CD4-positive, alpha-beta T cell treated with Interleukin-15 for 1 hour (primary cell): Measurements from ENCODE around the gene STAMBPL1.
"Not testable (repeated sequence)": the region's sequence is repeated elsewhere in the genome, so short reads cannot be mapped to it uniquely, and the experiment has no call there.

Experiments used
- DNase-seq: peaks from one replicate; pipeline ENCODE4 v3.0.0-alpha.2; 2020

The STAMBPL1 gene

DNA sequence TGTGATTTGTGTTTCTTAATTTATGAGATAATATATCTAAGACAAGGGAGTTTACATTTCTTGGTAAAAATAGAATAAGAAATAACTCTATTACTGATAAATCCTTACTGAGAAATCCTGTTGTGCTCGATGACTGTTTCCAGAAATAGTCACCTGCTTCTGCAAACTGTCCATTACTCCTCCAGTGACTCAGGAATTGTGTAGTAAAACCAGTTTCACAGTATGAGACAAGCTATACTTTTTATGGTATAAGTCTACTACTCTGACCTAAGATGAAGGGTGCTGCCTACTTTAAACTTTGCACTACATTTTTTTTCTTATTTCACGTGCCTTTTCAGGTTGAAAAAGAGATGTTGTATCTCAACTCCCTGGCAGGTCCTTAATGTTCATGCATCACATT, 21.6 kb upstream of the STAMBPL1 start:
- no peak for DNase-seq

GRCh38 chr10:88861036-88861435, 19.0 kb upstream of the STAMBPL1 start:
- DNase-seq: no peak

GRCh38 chr10:88865281-88865876, 14.7 kb upstream of the STAMBPL1 start:
- no peak for DNase-seq

GRCh38 chr10:88866454-88866853, 13.6 kb upstream of the STAMBPL1 start:
- no peak for DNase-seq

- no peak for DNase-seq
Observed at GRCh38 chr10:88870089-88870488, 10.0 kb upstream of the STAMBPL1 start.

DNA sequence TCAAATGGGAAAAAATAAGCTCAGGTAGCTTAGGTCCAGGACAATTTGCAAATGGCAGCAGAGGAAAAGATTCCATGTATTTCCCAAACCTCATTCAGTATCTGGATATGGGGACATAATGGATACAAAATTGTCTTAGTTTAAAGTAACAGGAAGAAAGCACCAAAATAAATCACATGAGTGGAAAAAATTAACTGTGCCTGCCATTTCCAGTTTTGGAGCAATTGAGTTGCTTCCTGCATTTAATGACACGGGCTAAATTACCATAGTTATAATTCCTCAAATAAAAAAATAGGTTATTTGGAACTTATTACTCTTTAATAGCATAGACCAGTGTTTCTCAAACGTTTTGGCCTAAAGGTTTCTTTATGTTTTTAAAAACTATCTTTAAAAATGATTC, 6.3 kb upstream of the STAMBPL1 start:
- no peak for DNase-seq

DNA sequence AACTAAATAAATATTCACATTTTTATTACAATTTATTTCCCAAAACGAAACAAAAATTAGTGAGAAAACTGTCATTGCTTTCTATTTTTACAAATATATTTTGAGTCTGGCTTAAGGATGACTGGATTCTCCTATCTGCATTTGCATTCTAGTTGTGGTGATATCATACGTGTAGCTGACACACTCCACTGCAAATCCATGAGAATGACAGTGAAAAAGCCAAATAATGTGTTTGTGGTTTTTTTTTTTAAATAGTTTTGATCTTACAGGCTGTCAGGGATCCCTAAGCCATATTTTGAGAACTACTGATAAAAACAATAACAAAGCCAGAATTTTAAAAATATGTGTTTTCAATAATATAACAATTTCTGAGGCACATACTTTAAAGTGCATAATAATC, 5.8 kb upstream of the STAMBPL1 start:
- no peak for DNase-seq

DNA sequence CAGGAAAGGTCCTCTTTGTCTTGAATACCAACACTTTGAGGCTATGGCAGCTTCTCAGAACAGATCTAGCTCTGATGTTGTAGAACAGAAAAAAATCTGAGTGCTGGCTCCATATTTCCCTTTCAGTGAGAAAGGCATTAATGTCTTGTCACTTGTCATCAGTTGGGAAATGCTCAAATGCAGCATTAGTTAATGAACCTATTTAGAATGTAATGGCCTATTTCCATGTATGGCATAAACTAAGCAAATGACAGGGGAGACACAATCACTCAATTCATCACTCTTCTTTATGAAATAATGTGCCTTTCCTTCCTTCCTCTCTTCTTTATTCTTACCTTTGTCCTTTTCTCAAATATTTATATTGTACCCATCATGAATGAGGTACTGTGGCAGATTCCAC, 5.0 kb upstream of the STAMBPL1 start:
- DNase-seq: no peak

- DNase-seq: no peak
Observed at GRCh38 chr10:88877298-88877697, 2.7 kb upstream of the STAMBPL1 start.

DNA sequence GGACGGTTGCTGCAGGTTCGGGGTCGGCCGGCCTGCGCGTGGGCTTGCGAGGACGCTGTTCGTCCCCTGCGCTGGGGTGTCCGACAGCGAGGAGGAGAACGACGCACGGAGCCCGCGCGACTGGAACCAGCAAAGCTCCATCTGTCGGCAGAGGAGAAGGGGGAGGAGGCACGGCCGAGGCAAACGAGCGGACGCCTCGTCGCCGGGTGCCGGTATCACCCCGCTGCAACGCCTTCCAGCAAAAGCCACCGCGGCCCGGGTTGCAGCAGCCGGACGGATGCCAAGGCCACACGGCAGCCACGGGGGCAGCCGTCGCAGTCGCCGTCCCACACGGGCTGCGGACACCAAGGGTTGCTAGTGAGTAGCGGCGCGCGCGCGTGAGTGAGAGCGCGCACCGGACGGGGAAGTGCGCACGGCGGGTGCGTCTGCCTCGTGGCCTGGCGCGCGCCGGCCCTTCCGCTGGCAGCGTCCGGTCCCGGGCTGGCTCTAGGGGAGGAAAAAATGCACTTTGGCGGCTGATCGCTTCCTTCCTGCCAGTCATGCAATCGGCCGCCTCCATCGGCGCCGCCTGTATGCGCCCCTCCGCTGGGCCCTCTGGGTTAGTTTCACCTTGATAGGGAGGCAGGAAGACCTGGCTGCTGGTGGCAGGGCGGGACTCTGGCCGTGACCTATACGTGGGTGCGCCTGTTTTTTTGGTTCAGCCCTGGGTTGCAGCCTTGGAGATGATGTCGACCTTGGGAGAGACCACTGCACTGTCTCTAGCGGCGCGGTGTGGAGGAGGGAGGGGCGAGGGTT, 434 bp downstream of the STAMBPL1 start:
- peak; percentile 66 for DNase-seq

DNA sequence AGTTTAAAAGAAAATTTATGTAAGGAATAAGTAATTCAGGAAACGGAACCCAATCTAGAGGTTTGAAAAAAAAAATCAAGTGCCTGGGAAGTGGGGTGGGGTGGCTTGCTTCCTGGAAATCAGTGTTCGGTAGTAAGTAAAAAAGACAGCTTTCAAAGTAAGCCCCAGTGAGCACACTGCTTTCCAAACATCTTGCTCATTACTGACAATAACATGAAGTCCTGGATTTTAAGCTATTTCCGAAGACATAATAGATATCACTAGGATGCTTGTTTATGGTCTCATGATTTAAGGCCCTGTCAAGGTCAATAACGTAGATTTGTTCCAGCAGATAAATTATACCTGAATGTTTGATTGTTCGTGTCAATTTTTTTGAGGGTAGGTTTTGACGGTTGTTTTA, 1.3 kb downstream of the STAMBPL1 start:
- no peak for DNase-seq

DNA sequence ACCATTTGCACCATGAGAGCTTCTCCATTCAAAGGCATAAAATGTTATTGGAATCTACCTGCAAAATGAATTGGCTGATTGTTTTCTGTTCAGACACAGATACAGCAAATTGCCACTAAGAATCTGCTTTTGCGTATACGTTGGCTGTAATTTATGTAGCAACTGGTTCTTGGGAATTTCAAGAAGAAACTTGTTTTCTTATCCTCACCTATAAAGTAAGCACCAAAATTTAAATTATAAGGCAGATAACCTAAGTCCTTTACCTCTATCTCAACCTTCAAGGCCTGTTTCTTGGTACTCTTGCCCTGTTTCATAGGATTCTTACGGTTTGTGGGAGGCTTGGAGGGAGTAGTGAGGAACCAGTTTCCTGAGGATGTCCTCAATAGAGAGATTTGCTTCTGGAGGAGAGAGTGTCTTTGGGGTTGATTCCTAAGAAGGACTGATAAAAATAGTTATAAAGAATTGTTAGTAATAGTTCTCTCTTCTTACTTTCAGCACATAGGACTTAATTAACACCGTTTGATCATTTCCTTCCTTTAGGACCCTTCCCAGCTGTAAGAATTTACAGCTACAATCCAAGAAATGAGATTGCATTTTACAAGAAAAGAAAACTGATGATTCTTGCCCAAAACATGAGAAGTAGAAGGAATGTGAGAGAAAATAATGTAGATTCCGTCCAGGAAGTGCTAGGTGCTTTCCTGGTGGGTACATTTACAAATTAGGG, 2.0 kb downstream of the STAMBPL1 start:
- DNase-seq: no peak

GRCh38 chr10:88882646-88883447, 2.8 kb downstream of the STAMBPL1 start:
- DNase-seq: not testable (repeated sequence)

GRCh38 chr10:88883448-88883809, 3.4 kb downstream of the STAMBPL1 start:
- DNase-seq: no peak

DNA sequence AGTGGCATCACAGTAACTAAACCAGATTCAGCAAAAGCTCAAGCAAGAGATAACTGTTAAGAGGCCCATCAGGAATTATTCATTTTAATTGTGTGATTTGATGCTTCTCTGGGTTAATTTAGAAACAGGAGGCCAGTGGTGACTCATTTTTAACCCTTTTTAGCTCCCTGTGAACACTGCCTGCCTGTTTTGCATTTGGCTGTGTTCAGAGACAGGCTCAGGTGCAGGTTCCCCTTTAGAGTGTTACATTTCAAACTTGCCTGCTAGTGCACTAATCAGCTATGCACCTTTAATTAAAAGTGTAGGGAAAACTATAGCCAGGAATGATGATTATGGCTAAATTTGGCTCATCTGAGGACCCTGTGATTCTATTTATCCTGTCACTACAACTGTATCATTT, 6.5 kb downstream of the STAMBPL1 start:
- no peak for DNase-seq

DNA sequence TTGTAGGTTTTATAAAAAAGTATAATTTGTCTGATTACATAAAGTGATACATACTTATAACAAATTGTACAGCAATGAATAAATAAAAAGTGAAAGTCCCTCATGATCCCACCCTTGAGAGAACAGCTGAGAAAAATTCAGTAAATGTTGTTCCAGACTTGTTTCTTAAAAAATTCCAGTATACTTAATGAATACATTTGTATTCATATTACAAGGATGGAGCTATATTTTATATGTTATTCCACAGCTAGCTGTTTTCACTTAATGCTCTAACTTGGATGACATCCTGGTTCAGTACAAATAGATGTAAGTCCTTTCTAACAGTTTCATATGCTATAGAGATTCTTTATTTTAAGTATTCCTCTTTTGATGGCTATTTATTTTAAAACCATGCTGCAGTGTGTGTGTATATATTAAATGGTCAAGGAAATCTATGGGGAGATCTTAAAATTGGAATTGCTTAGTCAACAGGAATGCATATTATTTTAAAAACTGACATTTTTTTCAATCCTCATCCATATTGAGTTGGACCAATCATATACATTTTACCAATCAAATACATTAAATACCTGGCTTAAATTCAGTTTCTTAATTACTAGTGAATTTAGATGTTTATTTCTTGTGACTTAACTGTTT, 8.9 kb downstream of the STAMBPL1 start:
- DNase-seq: no peak

DNA sequence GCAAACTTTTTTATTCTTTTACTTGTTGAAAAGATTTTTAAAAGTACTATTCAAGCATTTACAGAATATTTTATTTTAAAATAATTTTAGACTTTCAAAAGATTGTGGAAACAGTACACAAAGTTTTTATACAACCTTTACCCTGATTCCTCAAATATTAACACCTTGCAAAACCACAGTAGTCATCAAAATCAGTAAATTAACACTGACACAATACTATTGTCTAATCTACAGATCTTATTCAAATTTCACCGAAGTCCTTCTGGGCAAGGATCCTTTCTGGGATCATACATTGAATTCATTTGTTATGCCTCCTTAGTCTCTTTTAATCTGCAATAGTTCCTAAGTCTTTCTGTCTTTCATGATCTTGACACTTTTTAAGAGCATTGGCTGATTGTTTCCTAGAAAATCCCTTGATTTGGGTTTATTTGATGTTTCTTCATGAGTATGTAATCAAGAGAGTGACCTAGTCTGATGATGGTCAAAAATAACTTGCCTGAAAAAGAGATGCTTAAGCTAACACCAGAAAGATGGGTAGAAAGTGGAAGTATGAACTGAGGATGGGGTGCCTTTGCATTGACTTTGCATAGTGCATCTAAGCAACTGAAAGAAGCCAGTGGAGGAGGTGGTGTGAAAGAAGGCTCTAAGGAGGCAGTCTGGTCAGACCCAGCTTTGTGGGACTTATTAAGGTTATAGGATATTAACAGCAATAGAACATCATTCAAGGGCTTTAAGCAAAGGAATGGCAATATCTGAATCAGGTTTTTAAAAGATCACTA, 9.7 kb downstream of the STAMBPL1 start:
- DNase-seq: no peak

DNA sequence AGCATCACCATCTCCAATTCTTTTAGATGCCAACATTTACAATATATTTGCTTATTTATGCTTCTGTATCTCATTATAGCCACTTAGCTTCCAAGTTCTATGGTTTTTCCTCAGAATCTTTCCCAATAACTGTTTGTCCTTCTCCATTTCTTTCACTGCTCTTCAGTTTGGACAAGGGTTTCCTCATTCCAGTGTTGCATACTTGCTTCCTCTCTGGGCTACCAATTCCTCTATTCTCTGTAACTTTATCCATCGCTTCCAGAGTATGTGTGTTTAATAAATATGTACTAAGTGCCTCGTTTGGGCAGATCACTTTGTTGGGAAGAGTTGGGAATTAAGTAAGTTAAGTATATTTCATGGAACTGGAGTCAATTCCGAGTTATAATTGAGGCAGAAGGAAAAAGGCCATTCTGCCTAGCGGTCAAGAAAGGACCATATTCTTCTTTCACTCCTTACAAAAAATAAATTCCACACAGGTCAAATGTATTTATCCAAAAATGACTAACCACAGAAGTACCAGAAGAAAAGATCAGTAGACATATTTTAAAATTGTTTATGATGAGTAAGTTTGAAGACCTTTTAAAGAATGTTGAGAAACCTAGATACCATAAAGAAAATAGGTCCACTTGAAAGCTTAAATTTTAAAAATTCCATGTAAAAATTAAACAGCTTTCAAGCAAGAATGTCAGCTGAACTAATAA, 10.8 kb downstream of the STAMBPL1 start:
- no peak for DNase-seq

DNA sequence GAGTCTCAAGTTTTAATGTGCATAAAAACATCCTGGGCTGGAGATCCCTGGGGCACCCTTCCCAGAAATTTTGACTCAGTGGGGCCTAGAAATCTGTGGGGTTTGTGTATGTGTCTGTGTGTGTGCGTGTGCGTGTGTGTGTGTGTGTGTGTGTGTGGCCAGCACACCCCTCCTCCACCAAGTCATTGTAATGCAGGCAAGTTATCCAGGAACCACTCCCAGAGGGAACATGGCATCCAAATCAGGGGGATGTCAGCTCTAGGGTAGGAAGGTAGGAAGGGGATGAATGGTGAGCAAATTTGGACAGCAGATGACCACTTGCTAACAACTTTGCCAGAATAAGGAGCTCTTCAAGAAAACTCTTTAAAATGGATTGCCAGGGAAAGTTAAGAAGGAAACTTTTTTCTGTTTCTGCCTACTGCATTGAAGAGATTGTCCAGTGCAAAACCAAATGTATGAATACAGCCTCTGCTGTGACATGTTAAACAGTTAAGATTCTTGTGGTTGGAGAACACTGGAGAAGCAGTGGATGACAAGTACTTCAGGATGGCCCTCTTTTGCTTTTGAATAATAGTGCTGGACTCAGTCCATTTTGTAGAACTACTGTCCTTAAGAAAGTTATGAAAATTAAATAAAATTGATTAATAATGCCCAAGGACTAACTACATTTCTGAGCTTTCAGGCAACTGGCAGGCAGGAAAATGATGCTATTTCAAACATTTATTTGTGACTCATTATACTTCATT, 12.3 kb downstream of the STAMBPL1 start:
- no peak for DNase-seq

DNA sequence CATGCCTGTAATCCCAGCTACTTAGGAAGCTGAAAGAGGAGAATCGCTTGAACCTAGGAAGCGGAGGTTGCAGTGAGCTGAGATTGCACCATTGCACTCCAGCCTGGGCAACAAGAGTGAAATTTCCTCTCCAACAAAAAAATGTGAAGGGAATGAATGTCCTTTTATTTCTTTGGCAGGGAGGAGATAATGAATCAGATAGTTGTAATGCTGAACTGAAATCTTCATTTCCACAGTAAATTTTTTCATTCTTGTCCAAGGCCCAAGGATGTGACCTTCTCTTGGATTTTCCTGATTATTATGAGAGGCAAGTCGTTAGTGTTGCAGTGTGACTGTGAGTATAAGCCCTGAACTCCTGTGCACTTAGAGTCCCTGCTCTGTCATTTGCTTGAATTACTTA, 13.6 kb downstream of the STAMBPL1 start:
- no peak for DNase-seq

DNA sequence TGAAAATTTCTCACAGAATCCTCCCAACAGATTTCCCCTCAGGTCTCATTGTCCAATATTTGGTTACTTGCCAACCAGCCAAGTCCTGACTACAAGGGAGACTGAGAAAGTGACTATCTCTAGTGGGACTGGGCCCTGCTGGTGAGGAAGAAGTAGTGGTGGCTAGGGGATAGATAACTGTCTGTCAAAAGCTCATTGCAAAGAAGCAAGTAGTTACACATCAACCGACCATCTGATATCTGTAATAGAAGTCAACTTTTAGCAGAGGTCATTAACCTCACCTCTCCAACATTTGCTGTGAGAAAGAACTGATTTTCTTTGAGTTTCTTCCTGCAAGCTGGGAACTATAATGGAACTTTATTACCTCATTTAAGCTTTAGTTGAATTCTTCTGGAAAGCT, 15.2 kb downstream of the STAMBPL1 start:
- DNase-seq: no peak
